ENCODE results near the gene EGF. TPM values are rescaled to one million over a fixed set of nuclear protein-coding genes. Genes with fewer than 3 reads are reported as not detected.

Gene EGF
- polyA plus RNA-seq, 2 donors: 0.10 to 0.25 TPM

- no peak overlapping the region for H3K4me3 ChIP-seq (ENCODE audit: low read depth in 1 of 2, low read length in 2 of 2)
Observed at GRCh38 chr4:110002326-110002725, 89.6 kb downstream of the EGF start.

GRCh38 chr4:110003401-110004187 is 90.9 kb downstream of the EGF start:
- no peak overlapping the region for H3K4me3 ChIP-seq (ENCODE audit: low read depth in 1 of 2, low read length in 2 of 2)
- H3K4me1 ChIP-seq (ENCODE audit: control insufficient read depth in 2 of 2, insufficient read depth in 2 of 2, low read length in 1 of 2): peaks cover 0 to 2% of the 10 kb centered on the region in 2 donors
- H3K27me3 ChIP-seq (ENCODE audit: control insufficient read depth in 1 of 2, insufficient read depth in 2 of 2, low read length in 2 of 2): no peaks in the 10 kb centered on the region
- no peaks in the 10 kb centered on the region for H3K36me3 ChIP-seq (ENCODE audit: control insufficient read depth in 2 of 2, insufficient read depth in 2 of 2, low read length in 1 of 2)
- 69 to 72% methylated on average over 6 of the region's 6 CpGs for WGBS, 2 donors
- H3K27ac ChIP-seq (ENCODE audit: low read depth in 2 of 2, low read length in 1 of 2): no peak overlapping the region
- H3K9me3 ChIP-seq (ENCODE audit: control insufficient read depth in 2 of 2, insufficient read depth in 1 of 2, low read depth in 1 of 2, low read length in 1 of 2): no peaks in the 10 kb centered on the region

More at GRCh38 chr4:110002326-110002725, 89.6 kb downstream of the EGF start:
- Histone ChIP-seq H3K9me3 (ENCODE audit: control insufficient read depth in 2 of 2, insufficient read depth in 1 of 2, low read depth in 1 of 2, low read length in 1 of 2) (no peaks in the 10 kb centered on the region), H3K27ac (ENCODE audit: low read depth in 2 of 2, low read length in 1 of 2) (no peak overlapping the region), H3K27me3 (ENCODE audit: control insufficient read depth in 1 of 2, insufficient read depth in 2 of 2, low read length in 2 of 2) (no peaks in the 10 kb centered on the region), H3K4me1 (ENCODE audit: control insufficient read depth in 2 of 2, insufficient read depth in 2 of 2, low read length in 1 of 2) (peaks cover 0 to 2% of the 10 kb centered on the region in 2 donors), H3K36me3 (ENCODE audit: control insufficient read depth in 2 of 2, insufficient read depth in 2 of 2, low read length in 1 of 2) (no peaks in the 10 kb centered on the region)
- 67 to 72% methylated on average over 3 of the region's 3 CpGs for WGBS, 2 donors

GRCh38 chr4:110004556-110004955 is 91.9 kb downstream of the EGF start:
- 87 to 93% methylated on average over 1 of the region's 1 CpG for WGBS, 2 donors
- Histone ChIP-seq H3K4me1 (ENCODE audit: control insufficient read depth in 2 of 2, insufficient read depth in 2 of 2, low read length in 1 of 2) (peaks cover 0 to under 1% of the 10 kb centered on the region in 2 donors), H3K27ac (ENCODE audit: low read depth in 2 of 2, low read length in 1 of 2) (no peak overlapping the region), H3K27me3 (ENCODE audit: control insufficient read depth in 1 of 2, insufficient read depth in 2 of 2, low read length in 2 of 2) (no peaks in the 10 kb centered on the region), H3K9me3 (ENCODE audit: control insufficient read depth in 2 of 2, insufficient read depth in 1 of 2, low read depth in 1 of 2, low read length in 1 of 2) (no peaks in the 10 kb centered on the region), H3K4me3 (ENCODE audit: low read depth in 1 of 2, low read length in 2 of 2) (no peak overlapping the region), H3K36me3 (ENCODE audit: control insufficient read depth in 2 of 2, insufficient read depth in 2 of 2, low read length in 1 of 2) (no peaks in the 10 kb centered on the region)

GRCh38 chr4:110005461-110006056 is 92.9 kb downstream of the EGF start:
- Histone ChIP-seq H3K27me3 (ENCODE audit: control insufficient read depth in 1 of 2, insufficient read depth in 2 of 2, low read length in 2 of 2) (no peaks in the 10 kb centered on the region), H3K27ac (ENCODE audit: low read depth in 2 of 2, low read length in 1 of 2) (no peak overlapping the region), H3K36me3 (ENCODE audit: control insufficient read depth in 2 of 2, insufficient read depth in 2 of 2, low read length in 1 of 2) (no peaks in the 10 kb centered on the region), H3K4me3 (ENCODE audit: low read depth in 1 of 2, low read length in 2 of 2) (no peak overlapping the region), H3K9me3 (ENCODE audit: control insufficient read depth in 2 of 2, insufficient read depth in 1 of 2, low read depth in 1 of 2, low read length in 1 of 2) (no peaks in the 10 kb centered on the region), H3K4me1 (ENCODE audit: control insufficient read depth in 2 of 2, insufficient read depth in 2 of 2, low read length in 1 of 2) (no peaks in the 10 kb centered on the region)
- WGBS, 2 donors: 8 to 11% methylated on average over 1 of the region's 1 CpG

GRCh38 chr4:110007217-110007616 is 94.5 kb downstream of the EGF start:
- no peak overlapping the region for H3K27ac ChIP-seq (ENCODE audit: low read depth in 2 of 2, low read length in 1 of 2)
- no peak overlapping the region for H3K4me3 ChIP-seq (ENCODE audit: low read depth in 1 of 2, low read length in 2 of 2)
- H3K9me3 ChIP-seq (ENCODE audit: control insufficient read depth in 2 of 2, insufficient read depth in 1 of 2, low read depth in 1 of 2, low read length in 1 of 2): no peaks in the 10 kb centered on the region
- no peaks in the 10 kb centered on the region for H3K27me3 ChIP-seq (ENCODE audit: control insufficient read depth in 1 of 2, insufficient read depth in 2 of 2, low read length in 2 of 2)
- H3K36me3 ChIP-seq (ENCODE audit: control insufficient read depth in 2 of 2, insufficient read depth in 2 of 2, low read length in 1 of 2): no peaks in the 10 kb centered on the region
- H3K4me1 ChIP-seq (ENCODE audit: control insufficient read depth in 2 of 2, insufficient read depth in 2 of 2, low read length in 1 of 2): no peaks in the 10 kb centered on the region
- WGBS, 2 donors: 91 to 99% methylated on average over 3 of the region's 3 CpGs

GRCh38 chr4:110008540-110008939 is 95.9 kb downstream of the EGF start:
- WGBS, 2 donors: 88 to 91% methylated on average over 2 of the region's 2 CpGs
- Histone ChIP-seq H3K9me3 (ENCODE audit: control insufficient read depth in 2 of 2, insufficient read depth in 1 of 2, low read depth in 1 of 2, low read length in 1 of 2) (no peaks in the 10 kb centered on the region), H3K36me3 (ENCODE audit: control insufficient read depth in 2 of 2, insufficient read depth in 2 of 2, low read length in 1 of 2) (no peaks in the 10 kb centered on the region), H3K27ac (ENCODE audit: low read depth in 2 of 2, low read length in 1 of 2) (no peak overlapping the region), H3K4me1 (ENCODE audit: control insufficient read depth in 2 of 2, insufficient read depth in 2 of 2, low read length in 1 of 2) (no peaks in the 10 kb centered on the region), H3K27me3 (ENCODE audit: control insufficient read depth in 1 of 2, insufficient read depth in 2 of 2, low read length in 2 of 2) (no peaks in the 10 kb centered on the region), H3K4me3 (ENCODE audit: low read depth in 1 of 2, low read length in 2 of 2) (no peak overlapping the region)

GRCh38 chr4:110009550-110009949 is 96.9 kb downstream of the EGF start:
- no peaks in the 10 kb centered on the region for H3K4me1 ChIP-seq (ENCODE audit: control insufficient read depth in 2 of 2, insufficient read depth in 2 of 2, low read length in 1 of 2)
- no peak overlapping the region for H3K4me3 ChIP-seq (ENCODE audit: low read depth in 1 of 2, low read length in 2 of 2)
- WGBS, 2 donors: 93% methylated on average over 2 of the region's 2 CpGs
- no peaks in the 10 kb centered on the region for H3K27me3 ChIP-seq (ENCODE audit: control insufficient read depth in 1 of 2, insufficient read depth in 2 of 2, low read length in 2 of 2)
- no peaks in the 10 kb centered on the region for H3K36me3 ChIP-seq (ENCODE audit: control insufficient read depth in 2 of 2, insufficient read depth in 2 of 2, low read length in 1 of 2)
- H3K27ac ChIP-seq (ENCODE audit: low read depth in 2 of 2, low read length in 1 of 2): no peak overlapping the region
- H3K9me3 ChIP-seq (ENCODE audit: control insufficient read depth in 2 of 2, insufficient read depth in 1 of 2, low read depth in 1 of 2, low read length in 1 of 2): no peaks in the 10 kb centered on the region

GRCh38 chr4:110010797-110011196 is 98.1 kb downstream of the EGF start:
- no peak overlapping the region for H3K27ac ChIP-seq (ENCODE audit: low read depth in 2 of 2, low read length in 1 of 2)
- no peaks in the 10 kb centered on the region for H3K36me3 ChIP-seq (ENCODE audit: control insufficient read depth in 2 of 2, insufficient read depth in 2 of 2, low read length in 1 of 2)
- WGBS, 2 donors: 91% methylated on average over 4 of the region's 4 CpGs
- no peaks in the 10 kb centered on the region for H3K27me3 ChIP-seq (ENCODE audit: control insufficient read depth in 1 of 2, insufficient read depth in 2 of 2, low read length in 2 of 2)
- H3K4me3 ChIP-seq (ENCODE audit: low read depth in 1 of 2, low read length in 2 of 2): no peak overlapping the region
- H3K4me1 ChIP-seq (ENCODE audit: control insufficient read depth in 2 of 2, insufficient read depth in 2 of 2, low read length in 1 of 2): no peaks in the 10 kb centered on the region
- H3K9me3 ChIP-seq (ENCODE audit: control insufficient read depth in 2 of 2, insufficient read depth in 1 of 2, low read depth in 1 of 2, low read length in 1 of 2): no peaks in the 10 kb centered on the region

GRCh38 chr4:110012917-110013316 is 100.2 kb downstream of the EGF start:
- 63 to 72% methylated on average over 1 of the region's 1 CpG for WGBS, 2 donors
- Histone ChIP-seq H3K4me3 (ENCODE audit: low read depth in 1 of 2, low read length in 2 of 2) (no peak overlapping the region), H3K36me3 (ENCODE audit: control insufficient read depth in 2 of 2, insufficient read depth in 2 of 2, low read length in 1 of 2) (no peaks in the 10 kb centered on the region), H3K4me1 (ENCODE audit: control insufficient read depth in 2 of 2, insufficient read depth in 2 of 2, low read length in 1 of 2) (no peaks in the 10 kb centered on the region), H3K9me3 (ENCODE audit: control insufficient read depth in 2 of 2, insufficient read depth in 1 of 2, low read depth in 1 of 2, low read length in 1 of 2) (no peaks in the 10 kb centered on the region), H3K27ac (ENCODE audit: low read depth in 2 of 2, low read length in 1 of 2) (no peak overlapping the region), H3K27me3 (ENCODE audit: control insufficient read depth in 1 of 2, insufficient read depth in 2 of 2, low read length in 2 of 2) (no peaks in the 10 kb centered on the region)

GRCh38 chr4:110014233-110014632 is 101.5 kb downstream of the EGF start:
- Histone ChIP-seq H3K36me3 (ENCODE audit: control insufficient read depth in 2 of 2, insufficient read depth in 2 of 2, low read length in 1 of 2) (no peaks in the 10 kb centered on the region), H3K4me3 (ENCODE audit: low read depth in 1 of 2, low read length in 2 of 2) (no peak overlapping the region), H3K27me3 (ENCODE audit: control insufficient read depth in 1 of 2, insufficient read depth in 2 of 2, low read length in 2 of 2) (no peaks in the 10 kb centered on the region), H3K27ac (ENCODE audit: low read depth in 2 of 2, low read length in 1 of 2) (no peak overlapping the region), H3K4me1 (ENCODE audit: control insufficient read depth in 2 of 2, insufficient read depth in 2 of 2, low read length in 1 of 2) (no peaks in the 10 kb centered on the region), H3K9me3 (ENCODE audit: control insufficient read depth in 2 of 2, insufficient read depth in 1 of 2, low read depth in 1 of 2, low read length in 1 of 2) (no peaks in the 10 kb centered on the region)
- WGBS, 2 donors: 88 to 91% methylated on average over 6 of the region's 6 CpGs
